Activated CD4-positive, alpha-beta T cell treated with anti-CD3 and anti-CD28 coated beads for 48 hours (primary cell): ENCODE measurements around the gene PPEF2.
"Not testable (repeated sequence)": the region's sequence is repeated elsewhere in the genome, so short reads cannot be mapped to it uniquely, and the experiment has no call there.

Experiments used
- DNase-seq: peaks from one replicate; pipeline ENCODE4 v3.0.0-alpha.2; 2020

The PPEF2 gene, protein sequence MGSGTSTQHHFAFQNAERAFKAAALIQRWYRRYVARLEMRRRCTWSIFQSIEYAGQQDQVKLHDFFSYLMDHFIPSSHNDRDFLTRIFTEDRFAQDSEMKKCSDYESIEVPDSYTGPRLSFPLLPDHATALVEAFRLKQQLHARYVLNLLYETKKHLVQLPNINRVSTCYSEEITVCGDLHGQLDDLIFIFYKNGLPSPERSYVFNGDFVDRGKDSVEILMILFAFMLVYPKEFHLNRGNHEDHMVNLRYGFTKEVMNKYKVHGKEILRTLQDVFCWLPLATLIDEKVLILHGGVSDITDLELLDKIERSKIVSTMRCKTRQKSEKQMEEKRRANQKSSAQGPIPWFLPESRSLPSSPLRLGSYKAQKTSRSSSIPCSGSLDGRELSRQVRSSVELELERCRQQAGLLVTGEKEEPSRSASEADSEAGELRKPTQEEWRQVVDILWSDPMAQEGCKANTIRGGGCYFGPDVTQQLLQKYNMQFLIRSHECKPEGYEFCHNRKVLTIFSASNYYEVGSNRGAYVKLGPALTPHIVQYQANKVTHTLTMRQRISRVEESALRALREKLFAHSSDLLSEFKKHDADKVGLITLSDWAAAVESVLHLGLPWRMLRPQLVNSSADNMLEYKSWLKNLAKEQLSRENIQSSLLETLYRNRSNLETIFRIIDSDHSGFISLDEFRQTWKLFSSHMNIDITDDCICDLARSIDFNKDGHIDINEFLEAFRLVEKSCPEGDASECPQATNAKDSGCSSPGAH

DNA sequence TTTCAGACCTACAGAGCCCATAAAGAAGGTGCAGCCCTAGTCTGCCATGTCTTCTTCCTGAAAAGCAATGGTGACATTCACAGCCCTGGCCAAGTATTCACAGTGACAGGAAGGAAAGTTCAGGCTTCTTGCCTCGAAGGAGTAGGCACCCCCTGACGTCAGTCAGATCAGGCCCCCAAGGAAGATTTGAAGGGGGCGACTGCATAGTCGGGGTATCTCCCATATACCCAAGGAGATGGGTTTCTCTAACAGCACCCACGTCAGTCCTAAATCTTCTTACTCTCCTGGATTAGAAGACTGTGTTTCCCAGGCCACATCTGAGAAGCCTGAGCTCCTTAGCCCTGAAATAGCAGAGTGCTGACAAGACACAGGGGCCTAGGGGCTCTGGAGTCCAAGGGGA lies at the start of gene PPEF2:
PPEF2 (minus strand) TSS at position 101 of the 400 bp plus-strand sequence. CDS start 6,127 bp downstream, outside the sequence.
- DNase-seq: no peak

DNA sequence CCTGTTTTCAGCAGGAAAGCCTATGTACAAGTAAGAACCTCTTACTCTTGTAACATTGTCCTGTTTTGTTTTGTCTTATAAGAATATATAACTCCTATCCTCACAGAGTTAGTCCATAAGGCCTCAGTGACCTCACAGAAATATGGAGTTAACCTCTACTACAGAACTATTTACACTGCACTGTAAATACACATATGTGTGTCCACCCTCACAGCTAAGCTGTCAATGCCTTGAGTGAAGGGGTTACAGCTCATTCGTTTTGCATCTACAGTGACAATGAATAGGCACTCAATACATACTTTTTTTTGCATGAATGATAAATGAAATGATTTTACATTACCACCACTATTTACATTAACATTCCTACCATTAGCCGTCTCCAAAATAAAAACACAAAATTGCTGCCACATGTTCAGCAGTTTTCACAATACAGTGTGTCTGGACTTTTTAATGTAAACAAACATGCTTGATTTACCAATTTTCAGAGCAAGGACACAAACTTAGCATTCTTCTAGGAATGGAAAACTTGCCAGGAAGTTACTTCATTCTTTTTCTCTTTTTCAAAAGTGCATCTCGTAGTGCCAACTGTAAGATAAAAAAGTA lies 48.1 kb upstream of the PPEF2 start:
- no peak for DNase-seq

DNA sequence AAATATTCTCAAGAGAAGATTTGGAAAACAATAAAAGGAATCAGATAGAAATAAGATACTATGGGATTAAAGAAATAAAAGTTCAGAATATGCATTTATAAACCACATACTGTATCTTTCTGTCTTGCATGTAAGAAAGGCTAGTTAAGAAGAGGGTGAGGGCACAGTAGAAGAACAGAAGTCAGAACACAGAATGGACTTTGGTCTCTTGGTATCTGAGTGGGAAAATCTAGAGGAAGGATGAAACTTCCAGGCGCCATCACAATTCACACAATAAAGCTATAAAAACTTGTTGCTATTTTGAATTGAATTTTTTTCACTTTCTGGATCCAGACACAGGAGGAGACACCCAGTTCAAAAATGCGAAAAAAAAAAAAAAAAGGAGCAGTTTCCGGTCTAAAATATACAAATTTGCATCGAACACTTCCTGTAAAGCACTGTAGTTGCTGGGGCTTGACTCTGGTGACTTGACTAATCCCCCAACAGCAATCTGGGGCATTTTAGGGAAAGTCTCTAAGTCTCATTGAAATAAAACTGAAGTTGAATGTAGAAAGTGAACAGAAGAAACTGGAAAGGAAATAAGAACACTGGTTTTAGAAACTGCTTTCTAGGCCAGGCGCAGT lies 46.7 kb upstream of the PPEF2 start:
- no peak for DNase-seq

DNA sequence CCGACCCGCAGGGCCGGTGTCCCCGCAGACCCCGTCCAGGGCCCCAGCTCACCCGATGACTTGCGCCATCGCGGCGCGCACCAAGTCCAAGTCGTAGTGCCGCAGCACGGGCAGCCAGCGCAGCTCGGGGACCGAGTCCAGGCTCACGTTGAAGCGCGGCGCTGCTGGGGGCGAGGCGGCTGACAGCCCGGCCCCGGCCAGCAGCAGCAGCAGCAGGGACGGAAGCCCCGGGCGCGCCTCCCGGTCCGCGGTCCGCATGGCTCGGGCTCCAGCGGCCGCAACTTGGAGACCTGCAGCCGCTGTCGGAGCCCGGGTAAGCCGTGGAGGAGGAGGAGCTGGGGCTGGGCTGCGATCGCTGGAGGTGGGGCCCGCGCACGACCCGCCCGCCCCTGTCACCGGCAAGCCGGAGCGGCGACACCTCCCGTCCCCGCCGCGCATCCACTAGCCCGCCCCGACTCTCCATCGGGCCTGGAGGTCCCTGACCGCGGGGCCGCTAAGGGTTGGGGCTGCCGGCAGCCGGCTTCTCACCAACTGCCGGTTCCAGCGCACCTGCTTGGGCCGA lies 38.5 kb upstream of the PPEF2 start, which contains the start of gene NAAA:
NAAA (minus strand) TSS at position 322 of the 562 bp plus-strand sequence; CDS start at position 258, 64 bp downstream.
- DNase-seq: peak; percentile 83

DNA sequence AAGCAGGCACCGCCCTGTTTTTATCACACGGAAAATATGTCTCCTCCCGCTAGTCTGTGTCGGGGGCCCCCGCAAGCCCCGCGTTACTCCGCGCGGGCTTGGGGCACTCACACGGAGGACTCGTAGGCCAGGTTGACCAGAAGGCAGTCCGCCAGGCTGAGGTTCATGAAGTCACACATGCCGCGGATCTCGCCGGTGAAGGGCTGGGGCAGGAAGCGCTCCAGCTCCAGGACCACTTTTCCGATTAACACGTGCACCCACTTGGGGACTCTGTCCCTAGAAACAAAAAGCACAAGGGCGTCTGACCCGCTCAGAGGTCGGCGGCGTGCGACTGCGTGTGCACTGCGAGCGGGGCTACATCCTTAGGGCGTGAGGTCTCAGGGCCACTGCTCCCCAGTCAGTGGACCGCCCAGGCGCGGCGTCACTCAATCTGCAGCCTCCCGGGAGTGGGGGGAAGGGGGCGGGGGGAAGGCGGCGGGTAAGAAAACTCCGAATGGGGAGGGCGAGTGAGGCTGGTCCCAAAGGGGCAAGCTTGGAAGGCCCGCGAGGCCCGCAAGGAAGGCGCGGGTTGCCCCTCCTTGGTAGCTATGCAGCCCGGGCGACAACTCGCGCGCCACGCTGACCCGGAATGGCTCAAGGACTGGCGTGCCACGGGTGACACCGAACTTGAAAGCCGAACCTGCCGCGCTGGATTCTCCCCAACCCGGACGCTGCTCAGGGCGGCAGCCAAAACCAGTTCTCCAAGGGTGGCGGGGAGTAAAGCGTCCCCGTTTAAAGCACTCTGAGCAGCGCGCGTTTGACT lies 37.8 kb upstream of the PPEF2 start:
- peak; percentile 81 for DNase-seq

DNA sequence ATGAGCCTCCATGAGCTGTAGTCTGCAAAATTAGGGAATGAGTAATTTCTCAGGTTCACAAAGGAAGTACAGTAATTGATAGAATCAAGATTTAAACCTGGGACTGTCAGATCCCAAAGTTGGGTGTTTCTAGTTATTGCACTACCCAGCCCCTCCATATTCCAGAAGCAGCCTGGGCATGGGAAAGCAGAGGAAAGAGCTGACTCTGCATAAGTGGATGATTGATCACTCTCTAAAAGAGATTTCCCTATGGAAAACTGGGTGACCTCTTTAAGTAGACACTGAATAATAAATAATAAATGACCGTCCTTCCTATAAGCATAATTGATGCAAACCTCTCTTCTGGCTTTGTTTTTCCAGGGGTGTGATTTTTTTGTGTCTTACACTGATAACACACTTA lies 33.4 kb upstream of the PPEF2 start:
- no peak for DNase-seq

DNA sequence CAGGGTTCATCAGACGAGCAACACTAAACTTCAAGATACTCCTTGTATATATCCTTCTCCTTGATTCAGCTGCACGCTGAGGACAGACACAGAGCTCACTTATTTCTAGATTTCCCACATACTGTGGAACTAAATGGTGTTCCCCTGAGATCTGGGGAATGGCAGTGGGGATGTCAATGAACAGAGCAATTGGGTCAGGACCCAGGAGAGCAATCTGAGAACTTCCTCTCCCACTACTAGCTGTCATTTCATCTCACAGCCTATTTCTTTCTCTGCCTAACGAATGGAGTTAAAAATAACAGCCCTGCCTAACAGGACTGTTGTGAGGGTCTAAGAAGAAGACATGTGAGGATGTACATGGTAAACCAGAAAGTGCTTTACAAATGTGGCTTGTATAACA lies 27.9 kb upstream of the PPEF2 start:
- no peak for DNase-seq

DNA sequence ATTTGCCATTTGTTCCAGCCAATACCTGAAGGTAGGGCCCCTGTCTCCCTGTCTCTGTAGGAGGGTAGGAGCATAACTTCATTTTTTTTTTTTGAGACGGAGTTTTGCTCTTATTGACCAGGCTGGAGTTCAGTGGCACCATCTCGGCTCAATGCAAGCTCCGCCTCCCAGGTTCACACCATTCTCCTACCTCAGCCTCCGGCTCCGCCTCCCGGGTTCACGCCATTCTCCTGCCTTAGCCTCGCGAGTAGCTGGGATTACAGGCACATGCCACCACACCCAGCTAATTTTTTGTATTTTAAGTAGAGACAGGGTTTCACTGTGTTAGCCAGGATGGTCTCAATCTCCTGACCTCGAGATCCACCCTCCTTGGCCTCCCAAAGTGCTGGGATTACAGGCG lies 22.7 kb upstream of the PPEF2 start:
- DNase-seq: not testable (repeated sequence)

DNA sequence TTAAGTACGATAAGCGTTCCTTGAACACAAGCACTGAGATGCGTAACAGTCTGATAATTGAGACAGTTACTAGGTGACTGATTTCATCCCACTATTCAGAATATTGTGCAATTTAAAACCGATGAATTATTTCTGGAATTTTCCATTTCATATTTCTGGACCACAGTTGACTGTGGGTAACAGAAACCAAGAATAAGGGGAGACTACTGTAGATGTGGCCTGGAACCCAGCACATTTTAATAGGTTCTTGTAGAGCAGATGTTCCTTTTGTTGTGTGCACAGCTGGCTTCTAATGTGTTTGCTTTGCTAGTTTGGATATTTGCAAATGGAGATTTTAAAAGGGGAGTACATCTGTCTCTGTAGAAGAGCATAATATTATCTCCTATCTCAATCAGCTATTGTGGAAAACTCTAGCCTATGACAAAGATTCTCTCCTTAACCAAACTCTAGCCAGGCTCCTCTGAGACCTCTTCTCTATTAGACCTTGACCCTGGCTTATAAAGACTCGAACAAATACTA lies 22.1 kb upstream of the PPEF2 start:
- no peak for DNase-seq

DNA sequence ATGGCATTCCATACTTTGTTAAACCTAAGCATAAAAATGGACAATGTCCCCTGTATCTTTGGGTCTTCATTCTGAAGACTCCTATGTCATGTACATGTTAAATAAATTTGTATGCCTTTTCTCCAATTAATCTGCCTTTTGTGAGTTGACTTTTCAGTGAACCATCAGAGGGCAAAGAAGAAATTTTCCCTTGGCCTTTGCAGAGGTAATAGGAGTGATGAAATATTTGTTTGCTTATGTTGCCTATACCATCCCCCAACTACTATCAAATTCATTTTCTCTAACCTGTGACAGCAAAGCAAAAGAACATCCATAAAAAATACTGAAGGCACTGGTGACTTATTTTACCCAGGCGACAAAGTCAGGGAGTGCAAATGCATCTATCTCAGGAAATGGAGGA lies 20.3 kb upstream of the PPEF2 start:
- DNase-seq: no peak

DNA sequence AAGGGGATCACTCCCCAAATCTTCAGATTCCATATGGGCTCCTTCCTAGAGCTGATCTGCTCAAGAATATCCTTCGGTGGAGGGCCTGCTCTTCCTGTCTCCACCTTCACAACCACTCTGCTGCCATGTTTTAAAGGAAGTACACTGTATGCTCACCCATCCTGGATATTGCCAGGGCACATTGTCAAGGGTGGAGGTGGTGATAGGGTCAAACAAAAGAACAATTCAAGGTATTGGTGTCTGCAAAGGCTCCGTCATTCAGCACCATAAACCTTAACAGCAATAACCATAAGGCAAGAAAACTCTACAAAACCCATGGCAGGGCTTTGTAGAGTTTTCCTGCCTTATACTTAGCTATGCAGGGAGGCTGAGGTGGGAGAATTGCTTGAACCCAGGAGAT lies 19.7 kb upstream of the PPEF2 start:
- DNase-seq: no peak

DNA sequence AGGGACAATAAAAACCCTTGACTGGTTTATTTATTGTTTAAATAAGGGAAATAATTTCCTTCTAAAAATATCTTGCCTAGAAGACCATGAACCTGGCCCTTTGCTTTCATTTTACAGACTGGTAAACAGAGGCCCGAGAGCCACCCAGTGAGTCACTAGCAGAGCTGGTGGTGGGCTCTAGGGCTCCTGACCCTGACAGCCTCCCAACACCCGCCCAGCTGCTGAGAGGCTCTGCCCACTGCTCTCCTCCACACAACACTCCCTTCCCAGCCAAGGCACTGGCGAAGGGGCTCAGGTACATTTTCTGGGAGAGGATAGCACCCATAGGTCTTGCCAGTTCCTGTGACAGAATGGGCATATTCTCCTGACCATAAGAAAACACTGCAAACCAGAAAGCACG lies 18.1 kb upstream of the PPEF2 start:
- DNase-seq: no peak

DNA sequence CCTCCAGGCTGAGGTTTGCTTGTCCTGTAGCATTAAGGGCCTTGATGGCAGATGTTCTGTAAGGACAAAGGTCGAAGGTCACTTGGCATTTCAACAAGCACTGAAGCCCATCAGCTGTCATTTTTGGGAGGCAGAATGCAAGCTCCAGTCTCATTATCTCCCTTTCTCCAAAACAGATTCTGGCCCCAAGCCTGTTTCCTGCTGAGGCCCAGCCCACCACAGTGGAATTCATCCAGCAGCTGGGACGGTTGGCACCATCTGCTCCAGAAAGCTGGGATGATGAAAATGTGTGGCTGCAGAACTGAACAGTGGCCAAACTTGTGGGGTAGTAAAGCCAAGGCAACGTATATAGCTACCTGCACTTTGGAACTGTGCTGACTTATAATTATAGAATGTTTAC lies 17.7 kb upstream of the PPEF2 start:
- DNase-seq: no peak

DNA sequence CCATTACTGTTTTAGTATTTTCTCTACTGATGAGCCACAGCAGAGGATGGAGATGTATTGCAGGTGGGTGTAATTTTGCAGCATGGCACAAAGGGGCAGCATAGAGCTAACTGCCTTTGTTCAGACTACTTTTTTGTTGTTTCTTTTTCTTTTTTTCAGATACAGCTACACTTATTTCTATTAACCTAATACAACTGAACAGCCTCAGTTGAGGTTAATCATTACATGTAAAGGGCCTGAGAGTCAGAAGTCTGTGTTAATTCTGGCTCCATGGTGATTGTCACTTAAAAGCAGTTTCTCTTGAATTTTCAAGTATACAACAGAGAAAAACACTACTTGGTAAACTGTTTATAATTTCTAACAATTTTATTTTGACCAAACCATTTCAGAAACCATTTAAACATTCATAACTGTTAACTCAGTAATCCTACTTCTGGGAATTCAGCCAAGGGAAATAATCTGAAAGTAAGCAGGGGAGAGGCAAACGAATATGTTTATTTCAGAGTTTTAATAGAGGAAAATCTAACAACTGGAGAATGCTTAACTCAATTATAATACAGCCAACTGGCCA lies 13.9 kb upstream of the PPEF2 start:
- peak; percentile 20 for DNase-seq

DNA sequence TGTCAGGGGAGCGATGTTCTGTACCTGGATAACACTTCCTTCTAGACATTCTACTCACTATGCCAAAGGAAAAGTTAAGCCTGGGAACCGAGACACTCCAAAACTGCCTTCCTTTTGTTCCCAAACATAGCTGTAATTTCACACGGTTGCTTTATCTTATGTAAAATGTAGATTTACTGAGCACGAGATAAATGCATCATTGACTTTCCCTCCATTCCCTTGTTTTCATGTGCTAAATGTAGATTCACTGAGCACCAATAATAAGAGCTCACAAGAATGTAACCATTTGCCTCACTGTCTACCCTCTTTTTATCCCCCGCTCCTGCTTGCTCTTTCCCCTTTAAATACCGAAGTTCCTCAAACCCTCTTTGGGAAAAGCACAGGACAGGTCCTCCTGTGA lies 10.7 kb upstream of the PPEF2 start:
- DNase-seq: no peak

DNA sequence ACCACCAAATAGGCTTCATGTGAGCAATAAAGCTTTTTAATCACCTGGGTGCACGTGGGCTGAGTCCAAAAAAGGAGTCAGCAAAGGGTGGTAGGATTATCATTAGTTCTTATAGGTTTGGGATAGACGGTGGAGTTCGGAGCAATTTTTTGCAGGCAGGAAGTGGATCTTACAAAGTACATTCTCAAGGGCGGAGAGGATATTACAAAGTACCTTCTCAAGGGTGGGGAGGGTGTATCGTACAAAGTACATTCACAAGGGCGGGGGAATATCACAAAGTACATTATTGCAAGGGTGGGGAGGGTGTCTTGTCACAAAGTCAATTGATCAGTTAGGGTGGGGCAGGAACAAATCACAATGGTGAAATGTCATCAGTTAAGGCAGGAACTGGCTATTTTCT lies 8.6 kb upstream of the PPEF2 start:
- DNase-seq: not testable (repeated sequence)

DNA sequence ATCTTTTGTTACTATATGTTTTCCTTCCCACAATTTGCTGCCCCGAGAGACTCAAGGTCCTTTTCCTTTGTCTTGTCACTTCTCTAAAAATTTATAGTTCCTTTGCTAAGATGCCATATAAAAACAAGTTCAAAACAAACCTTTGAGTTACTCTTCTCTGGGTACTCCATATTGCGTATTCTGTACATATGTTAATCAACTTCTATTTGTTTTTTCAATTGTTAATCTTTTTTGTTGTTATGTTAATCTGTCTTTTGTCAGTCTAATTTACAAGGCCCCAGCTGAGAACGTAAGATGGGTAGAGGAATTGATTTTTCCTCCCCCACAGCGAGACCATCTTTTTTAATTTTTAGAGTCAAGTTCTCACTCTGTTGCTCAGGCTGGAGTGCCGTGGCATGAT lies 7.2 kb upstream of the PPEF2 start:
- DNase-seq: no peak

DNA sequence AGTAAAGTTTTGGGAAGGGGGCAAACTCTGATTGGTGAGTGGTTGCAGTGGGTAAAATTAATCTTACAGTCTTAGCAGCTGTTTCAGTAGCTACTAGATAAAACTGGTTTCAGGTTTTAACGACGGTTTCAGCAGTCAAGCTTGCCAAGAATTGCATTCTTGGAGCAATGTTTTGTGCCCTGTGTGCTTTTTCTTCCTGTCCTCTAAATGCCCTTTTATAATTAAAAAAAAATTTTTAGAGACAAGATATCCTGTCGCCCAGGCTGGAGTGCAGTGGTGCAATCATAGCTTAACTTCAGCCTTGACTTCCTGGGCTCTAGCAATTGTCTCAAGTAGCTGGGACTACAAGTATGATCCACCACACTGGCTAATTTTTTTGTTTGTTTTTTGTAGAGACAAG lies 6.3 kb upstream of the PPEF2 start:
- no peak for DNase-seq

DNA sequence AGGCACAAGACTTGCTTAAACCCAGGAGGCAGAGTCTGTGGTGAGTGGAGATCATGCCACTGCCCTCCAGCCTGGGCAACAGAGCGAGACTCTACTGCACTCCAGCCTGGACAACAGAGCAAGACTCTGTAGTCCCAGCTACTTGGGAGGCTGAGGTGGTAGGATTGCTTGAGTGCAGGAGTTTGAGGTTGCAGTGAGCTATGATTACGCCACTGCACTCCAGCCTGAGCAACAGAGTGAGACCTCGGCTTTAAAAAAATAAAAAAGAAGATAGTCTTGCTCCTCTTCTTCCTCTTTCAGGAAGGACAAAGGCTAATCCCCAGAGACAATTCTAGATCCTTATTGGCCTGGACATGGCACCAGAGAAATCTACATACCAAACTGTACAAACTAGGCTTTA lies 5.7 kb upstream of the PPEF2 start:
- DNase-seq: no peak

DNA sequence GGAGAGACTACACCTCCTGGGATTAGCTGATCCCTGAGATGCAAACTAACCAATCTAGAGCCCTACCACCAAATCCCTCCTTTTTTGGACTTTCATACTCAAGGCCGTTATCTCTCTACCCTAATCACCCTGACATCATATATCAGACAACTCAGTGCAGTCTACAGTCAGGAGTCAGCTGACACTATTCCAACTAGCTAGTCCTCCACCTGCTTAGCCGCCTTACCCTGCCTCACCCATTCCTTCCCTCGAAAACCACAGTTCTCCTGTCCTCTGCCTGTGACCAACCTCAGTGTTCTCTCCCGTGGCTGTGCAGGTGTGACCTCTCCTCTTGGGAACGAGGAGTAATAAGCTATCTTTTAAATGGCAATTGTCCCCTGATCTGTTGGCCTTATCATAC lies 1.8 kb upstream of the PPEF2 start:
- no peak for DNase-seq

DNA sequence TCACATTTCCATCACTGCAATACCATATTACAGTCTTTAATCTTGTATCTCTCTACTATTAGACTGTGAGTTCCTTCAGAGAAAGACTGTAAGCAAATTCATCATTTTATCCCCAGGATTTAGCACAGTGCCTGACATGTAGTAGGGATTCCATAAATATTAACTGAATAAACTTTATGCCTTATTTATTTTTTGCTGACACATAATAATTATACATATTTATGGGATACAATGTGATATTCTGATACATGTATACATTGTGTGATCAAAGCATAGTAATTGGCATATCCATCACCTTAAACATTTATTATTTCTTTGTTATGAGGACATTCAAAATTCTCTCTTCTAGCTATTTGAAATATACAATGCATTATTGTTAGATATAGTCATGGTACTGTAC lies 3.7 kb downstream of the PPEF2 start:
- DNase-seq: no peak
